ENCODE data around the gene GPR143.
"Not testable (repeated sequence)": the region's sequence is repeated elsewhere in the genome, so short reads cannot be mapped to it uniquely, and the experiment has no call there.

Gene GPR143

DNA sequence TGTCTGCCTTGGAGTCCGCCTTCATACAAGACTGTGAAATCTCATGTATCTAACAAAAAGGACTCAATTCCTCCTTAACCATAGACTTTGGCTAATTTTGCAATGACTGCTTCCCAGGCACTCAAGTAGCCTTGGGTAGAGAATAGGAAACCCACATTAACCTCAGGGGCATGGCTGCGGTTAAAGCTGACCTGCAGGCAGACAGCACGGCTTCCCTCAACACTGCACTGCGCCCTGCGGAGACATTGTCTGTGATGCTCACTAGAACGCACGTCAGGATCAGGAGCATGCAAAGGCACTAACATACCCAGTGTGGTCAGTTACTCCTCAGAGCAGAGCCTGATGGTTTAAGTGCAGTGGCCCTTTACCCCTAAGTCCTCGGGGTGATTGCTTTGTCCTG is 10.3 kb upstream of the GPR143 start:
- peak; percentile 88 for DNase-seq (ENCODE audit: low read depth)
- TF ChIP-seq, protein P1, sequence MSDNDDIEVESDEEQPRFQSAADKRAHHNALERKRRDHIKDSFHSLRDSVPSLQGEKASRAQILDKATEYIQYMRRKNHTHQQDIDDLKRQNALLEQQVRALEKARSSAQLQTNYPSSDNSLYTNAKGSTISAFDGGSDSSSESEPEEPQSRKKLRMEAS (IDR thresholded peaks at IDR 0.05; ENCODE audit: low read depth, low read length): no peak
- TF ChIP-seq, protein P2, sequence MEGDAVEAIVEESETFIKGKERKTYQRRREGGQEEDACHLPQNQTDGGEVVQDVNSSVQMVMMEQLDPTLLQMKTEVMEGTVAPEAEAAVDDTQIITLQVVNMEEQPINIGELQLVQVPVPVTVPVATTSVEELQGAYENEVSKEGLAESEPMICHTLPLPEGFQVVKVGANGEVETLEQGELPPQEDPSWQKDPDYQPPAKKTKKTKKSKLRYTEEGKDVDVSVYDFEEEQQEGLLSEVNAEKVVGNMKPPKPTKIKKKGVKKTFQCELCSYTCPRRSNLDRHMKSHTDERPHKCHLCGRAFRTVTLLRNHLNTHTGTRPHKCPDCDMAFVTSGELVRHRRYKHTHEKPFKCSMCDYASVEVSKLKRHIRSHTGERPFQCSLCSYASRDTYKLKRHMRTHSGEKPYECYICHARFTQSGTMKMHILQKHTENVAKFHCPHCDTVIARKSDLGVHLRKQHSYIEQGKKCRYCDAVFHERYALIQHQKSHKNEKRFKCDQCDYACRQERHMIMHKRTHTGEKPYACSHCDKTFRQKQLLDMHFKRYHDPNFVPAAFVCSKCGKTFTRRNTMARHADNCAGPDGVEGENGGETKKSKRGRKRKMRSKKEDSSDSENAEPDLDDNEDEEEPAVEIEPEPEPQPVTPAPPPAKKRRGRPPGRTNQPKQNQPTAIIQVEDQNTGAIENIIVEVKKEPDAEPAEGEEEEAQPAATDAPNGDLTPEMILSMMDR (IDR thresholded peaks at IDR 0.05; ENCODE audit: low read depth, low read length): no peak
- TF ChIP-seq MYC (IDR thresholded peaks at IDR 0.05; ENCODE audit: low read depth, low read length) (no peak), POLR2A (IDR thresholded peaks at IDR 0.05; ENCODE audit: extremely low read depth, insufficient read length) (no peak)
- H3K4me3 ChIP-seq (ENCODE audit: low read depth, low read length): no peak overlapping the region

DNA sequence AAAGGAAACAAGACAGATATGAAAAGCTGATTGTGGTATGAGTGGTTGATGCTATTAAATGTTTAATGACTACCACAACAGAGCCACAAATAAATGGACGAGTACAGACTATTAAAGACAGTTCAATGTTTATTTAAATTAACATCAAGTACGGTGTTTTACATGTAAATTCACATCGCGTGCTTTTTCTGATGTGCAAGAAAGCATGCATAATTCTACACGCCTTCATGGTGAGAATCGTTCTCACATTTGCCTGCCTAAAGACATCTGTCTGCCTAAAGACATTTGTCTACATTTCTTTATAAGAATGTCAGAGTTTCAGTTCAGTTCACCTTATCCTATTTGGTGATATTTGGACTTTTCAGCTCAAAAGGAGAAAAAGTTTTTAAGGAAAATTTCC is 7.3 kb upstream of the GPR143 start:
- TF ChIP-seq, protein P1 (IDR thresholded peaks at IDR 0.05; ENCODE audit: low read depth, low read length): no peak
- TF ChIP-seq POLR2A (IDR thresholded peaks at IDR 0.05; ENCODE audit: extremely low read depth, insufficient read length): no peak
- TF ChIP-seq MYC (IDR thresholded peaks at IDR 0.05; ENCODE audit: low read depth, low read length): no peak
- TF ChIP-seq, protein P2 (IDR thresholded peaks at IDR 0.05; ENCODE audit: low read depth, low read length): no peak
- H3K4me3 ChIP-seq (ENCODE audit: low read depth, low read length): no peak overlapping the region
- no peak for DNase-seq (ENCODE audit: low read depth)

DNA sequence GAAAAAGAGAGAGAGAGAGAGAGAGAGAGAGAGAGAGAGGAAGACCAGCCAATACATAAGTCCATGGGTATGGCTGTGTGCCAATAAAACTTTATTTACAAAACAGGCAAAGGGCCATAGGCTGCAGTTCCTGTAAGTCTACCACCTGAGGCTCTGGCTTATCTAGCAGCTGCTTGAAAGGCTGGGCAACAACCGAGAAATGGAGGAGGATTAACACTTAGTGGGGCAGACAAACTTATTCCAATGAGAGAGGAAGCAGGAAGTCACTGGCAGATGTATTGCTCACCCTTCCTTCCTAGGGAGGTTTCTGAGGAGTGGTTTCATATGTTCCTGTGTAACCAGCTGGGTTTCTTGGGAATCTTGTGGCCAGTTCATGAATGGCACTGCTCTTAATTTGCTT is 4.7 kb upstream of the GPR143 start:
- no peak for TF ChIP-seq POLR2A (IDR thresholded peaks at IDR 0.05; ENCODE audit: extremely low read depth, insufficient read length)
- TF ChIP-seq, protein P1 (IDR thresholded peaks at IDR 0.05; ENCODE audit: low read depth, low read length): no peak
- no peak for TF ChIP-seq MYC (IDR thresholded peaks at IDR 0.05; ENCODE audit: low read depth, low read length)
- TF ChIP-seq, protein P2 (IDR thresholded peaks at IDR 0.05; ENCODE audit: low read depth, low read length): no peak
- DNase-seq (ENCODE audit: low read depth): no peak
- no peak overlapping the region for H3K4me3 ChIP-seq (ENCODE audit: low read depth, low read length)

DNA sequence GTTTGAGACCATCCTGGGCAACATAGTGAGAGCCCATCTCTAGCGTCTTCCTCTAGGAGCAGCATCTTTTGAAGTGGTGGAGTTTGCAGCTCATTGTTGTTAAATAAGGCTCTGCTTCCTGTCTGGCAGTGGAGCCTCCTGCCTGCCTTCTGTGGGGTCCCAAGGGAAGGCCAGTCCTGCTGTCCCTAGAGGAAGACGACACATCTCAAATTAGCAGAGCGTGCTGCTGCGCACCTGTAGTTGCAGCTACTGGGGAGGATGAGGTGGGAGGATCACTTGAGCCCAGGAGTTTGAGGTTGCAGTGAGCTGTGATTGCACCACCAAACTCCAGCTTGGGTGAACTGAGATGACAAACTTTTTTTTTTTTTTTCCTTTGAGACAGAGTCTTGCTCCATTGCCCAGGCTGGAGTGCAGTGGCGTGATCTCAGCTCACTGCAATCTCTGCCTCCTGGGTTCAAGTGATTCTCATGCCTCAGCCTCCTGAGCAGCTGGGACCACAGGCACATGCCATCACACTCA is 2.7 kb upstream of the GPR143 start:
- H3K4me3 ChIP-seq (ENCODE audit: low read depth, low read length); DNase-seq (ENCODE audit: low read depth): not testable (repeated sequence)

DNA sequence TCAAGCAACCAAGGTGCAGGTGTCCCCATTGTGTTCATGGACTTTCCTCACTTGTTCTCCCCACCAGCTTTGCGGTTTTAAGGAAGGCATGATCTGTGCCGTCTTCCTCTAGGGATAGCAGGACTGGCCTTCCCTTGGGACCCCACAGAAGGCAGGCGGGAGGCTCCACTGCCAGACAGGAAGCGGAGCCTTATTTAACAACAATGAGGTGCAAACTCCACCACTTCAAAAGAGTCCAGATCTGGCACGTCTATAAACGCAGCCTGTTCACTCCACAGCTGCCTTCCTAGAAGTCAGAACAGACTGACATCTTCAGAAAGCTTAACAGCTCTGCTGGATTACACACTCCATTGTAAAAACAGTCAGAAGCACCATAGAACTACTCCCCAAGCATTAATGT is 1.7 kb upstream of the GPR143 start:
- DNase-seq (ENCODE audit: low read depth): peak; percentile 9
- TF ChIP-seq MYC (IDR thresholded peaks at IDR 0.05; ENCODE audit: low read depth, low read length): no peak
- TF ChIP-seq, protein P2 (IDR thresholded peaks at IDR 0.05; ENCODE audit: low read depth, low read length): no peak
- TF ChIP-seq POLR2A (IDR thresholded peaks at IDR 0.05; ENCODE audit: extremely low read depth, insufficient read length): no peak
- TF ChIP-seq, protein P1 (IDR thresholded peaks at IDR 0.05; ENCODE audit: low read depth, low read length): no peak
- no peak overlapping the region for H3K4me3 ChIP-seq (ENCODE audit: low read depth, low read length)

DNA sequence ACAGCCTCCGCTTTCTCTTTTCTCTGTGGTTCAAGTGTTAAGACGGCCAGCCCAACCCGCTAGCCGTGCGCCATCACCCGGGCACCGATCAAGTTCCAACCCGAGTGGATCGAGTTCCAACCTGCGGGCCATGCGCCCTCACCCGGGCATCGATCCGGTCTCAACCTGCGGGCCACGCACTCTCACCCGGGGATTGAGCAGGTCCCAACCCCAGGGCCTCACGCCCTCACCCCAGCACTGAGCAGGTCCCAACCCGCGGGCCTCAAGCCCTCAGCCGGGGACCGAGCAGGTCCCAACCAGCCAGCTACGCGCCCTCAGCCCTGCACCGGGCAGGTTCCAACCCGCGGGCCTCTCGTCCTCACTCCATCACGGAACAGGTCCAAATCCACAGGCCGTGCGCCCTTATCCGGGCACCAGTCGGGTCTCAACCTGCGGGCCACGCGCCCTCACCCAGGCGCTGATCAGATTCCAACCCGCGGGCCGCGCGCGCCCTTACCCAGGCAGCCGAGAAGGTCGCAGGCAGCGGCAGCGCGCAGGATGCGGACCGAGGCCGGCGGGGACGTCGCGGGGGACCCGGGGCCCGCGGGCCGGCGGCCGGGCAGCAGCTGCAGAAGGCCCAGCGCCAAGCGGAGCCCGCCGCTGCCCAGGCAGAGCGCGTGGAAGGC is 443 bp downstream of the GPR143 start:
- no peak overlapping the region for H3K4me3 ChIP-seq (ENCODE audit: low read depth, low read length)
- no peak for DNase-seq (ENCODE audit: low read depth)
- TF ChIP-seq, protein P1 (IDR thresholded peaks at IDR 0.05; ENCODE audit: low read depth, low read length): no peak
- TF ChIP-seq MYC (IDR thresholded peaks at IDR 0.05; ENCODE audit: low read depth, low read length) (no peak), POLR2A (IDR thresholded peaks at IDR 0.05; ENCODE audit: extremely low read depth, insufficient read length) (no peak)
- TF ChIP-seq, protein P2 (IDR thresholded peaks at IDR 0.05; ENCODE audit: low read depth, low read length): no peak

Measured in NB4 (cell line).